ENCODE data around the gene PPP2R5A. TPM values are rescaled to one million over a fixed set of nuclear protein-coding genes. Genes with fewer than 3 reads are reported as not detected.

The PPP2R5A gene
- total RNA-seq, 4 donors from 2014 or later = 62.7 to 81.5 (median 70.1) TPM

DNA sequence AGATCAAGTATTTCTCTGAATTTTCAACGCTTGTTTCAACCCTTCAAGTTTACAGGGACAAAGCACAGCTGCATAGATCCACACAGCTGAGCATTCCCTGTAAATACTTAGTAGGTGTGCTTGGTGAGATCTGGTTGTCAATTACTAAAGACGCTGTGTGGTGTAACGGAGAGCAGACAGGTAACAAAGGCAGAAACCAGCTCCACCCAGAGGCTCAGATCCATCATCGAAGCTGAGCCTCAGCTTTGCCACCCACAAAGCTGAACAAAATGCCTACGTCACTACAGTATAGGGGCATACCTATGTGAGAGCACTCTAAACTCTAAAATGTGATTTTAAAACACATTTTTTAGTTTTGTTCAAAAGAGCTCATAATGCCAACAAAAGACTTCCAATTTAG, 90.8 kb downstream of the PPP2R5A start:
- whole genome bisulfite sequencing, 2 donors = 88% methylated on average over 5 of the region's 5 CpGs
- Histone ChIP-seq H3K4me3 (replicated peaks in 1 of 3) (no peak overlapping the region), H3K9me3 (no peaks in the 10 kb centered on the region), H3K27ac (no peak overlapping the region), H3K4me1 (no peaks in the 10 kb centered on the region), H3K36me3 (no peaks in the 10 kb centered on the region), H3K27me3 (no peaks in the 10 kb centered on the region)
- TF ChIP-seq, protein P1, sequence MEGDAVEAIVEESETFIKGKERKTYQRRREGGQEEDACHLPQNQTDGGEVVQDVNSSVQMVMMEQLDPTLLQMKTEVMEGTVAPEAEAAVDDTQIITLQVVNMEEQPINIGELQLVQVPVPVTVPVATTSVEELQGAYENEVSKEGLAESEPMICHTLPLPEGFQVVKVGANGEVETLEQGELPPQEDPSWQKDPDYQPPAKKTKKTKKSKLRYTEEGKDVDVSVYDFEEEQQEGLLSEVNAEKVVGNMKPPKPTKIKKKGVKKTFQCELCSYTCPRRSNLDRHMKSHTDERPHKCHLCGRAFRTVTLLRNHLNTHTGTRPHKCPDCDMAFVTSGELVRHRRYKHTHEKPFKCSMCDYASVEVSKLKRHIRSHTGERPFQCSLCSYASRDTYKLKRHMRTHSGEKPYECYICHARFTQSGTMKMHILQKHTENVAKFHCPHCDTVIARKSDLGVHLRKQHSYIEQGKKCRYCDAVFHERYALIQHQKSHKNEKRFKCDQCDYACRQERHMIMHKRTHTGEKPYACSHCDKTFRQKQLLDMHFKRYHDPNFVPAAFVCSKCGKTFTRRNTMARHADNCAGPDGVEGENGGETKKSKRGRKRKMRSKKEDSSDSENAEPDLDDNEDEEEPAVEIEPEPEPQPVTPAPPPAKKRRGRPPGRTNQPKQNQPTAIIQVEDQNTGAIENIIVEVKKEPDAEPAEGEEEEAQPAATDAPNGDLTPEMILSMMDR (IDR thresholded peaks at IDR 0.05) = no peak
- TF ChIP-seq POLR2A (IDR thresholded peaks at IDR 0.05) = no peak
- intact Hi-C loops (cut with DNase I) = loop anchor here (10.0 kb wide), 1 partner anchor 79 kb away; no protein-coding TSS in a partner anchor
- no peak for DNase-seq

GRCh38 chr1:212377644-212378043, 92.4 kb downstream of the PPP2R5A start:
- Histone ChIP-seq H3K36me3 (no peaks in the 10 kb centered on the region), H3K27ac (no peak overlapping the region), H3K4me3 (replicated peaks in 1 of 3) (no peak overlapping the region), H3K27me3 (no peaks in the 10 kb centered on the region), H3K4me1 (no peaks in the 10 kb centered on the region), H3K9me3 (no peaks in the 10 kb centered on the region)
- DNase-seq = no peak
- WGBS, 2 donors = 97 to 100% methylated on average over 2 to 3 of the region's 3 CpGs
- TF ChIP-seq, protein P1 (IDR thresholded peaks at IDR 0.05) = no peak
- no peak for TF ChIP-seq POLR2A (IDR thresholded peaks at IDR 0.05)
- intact Hi-C loops (cut with DNase I) = loop anchor here (10.0 kb wide), 1 partner anchor 77 kb away; no protein-coding TSS in a partner anchor

DNA sequence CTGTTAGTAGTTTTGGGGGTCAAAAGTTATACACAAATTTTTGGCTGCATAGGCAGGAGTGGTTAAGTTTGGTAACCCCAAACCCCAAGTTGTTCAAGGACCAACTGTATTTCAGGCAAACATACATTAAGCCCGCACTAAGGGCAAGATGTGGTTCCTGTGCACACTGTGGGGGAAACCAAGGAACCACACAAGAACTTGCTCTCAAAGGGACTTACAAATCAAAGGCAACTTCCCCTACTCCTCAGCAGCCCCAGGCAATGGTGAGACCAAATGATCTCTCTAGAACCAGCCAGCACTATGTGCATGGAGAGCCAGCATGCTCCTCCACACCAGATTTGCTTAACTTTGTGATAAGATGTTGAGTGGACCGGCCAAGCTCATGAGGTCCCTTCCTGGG, 94.2 kb downstream of the PPP2R5A start:
- intact Hi-C loops (cut with DNase I) = loop anchor here (10.0 kb wide), 1 partner anchor 75 kb away; no protein-coding TSS in a partner anchor
- Histone ChIP-seq H3K9me3 (no peaks in the 10 kb centered on the region), H3K27ac (no peak overlapping the region), H3K4me1 (no peaks in the 10 kb centered on the region), H3K4me3 (replicated peaks in 1 of 3) (no peak overlapping the region), H3K27me3 (no peaks in the 10 kb centered on the region), H3K36me3 (no peaks in the 10 kb centered on the region)
- WGBS, 2 donors = 86 to 96% methylated on average over 2 of the region's 2 CpGs
- DNase-seq = no peak
- TF ChIP-seq, protein P1 (IDR thresholded peaks at IDR 0.05) = no peak
- TF ChIP-seq POLR2A (IDR thresholded peaks at IDR 0.05) = no peak

DNA sequence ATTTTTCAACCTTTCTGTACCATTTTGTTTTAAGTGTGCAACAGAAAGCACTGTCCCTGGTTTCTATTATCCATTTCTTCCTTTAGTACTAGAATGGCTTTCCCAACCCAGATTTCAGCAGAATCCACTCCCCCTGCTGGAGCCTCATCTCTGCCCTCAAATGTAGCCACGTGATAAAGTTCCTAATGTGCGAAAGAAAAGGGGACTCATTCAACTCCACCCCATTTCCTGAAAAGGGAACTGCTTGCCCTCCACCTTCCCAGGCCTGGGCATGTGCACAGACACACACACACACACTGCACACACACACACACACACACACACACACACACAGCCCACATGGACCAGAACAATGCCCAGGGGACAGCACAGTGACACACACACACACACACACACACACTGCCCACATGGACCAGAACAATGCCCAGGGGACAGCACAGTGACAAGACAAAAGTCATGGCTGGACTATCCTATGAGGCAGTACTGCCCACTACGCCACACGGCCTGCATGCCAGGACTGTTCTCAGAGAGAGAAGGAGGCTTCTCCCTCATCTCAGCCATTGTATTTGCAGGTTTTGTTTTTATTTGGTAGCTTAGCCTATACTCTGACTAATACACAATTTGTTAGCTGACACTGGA, 96.3 kb downstream of the PPP2R5A start:
- no peak overlapping the region for H3K4me3 ChIP-seq (replicated peaks in 1 of 3)
- DNase-seq = no peak
- no peaks in the 10 kb centered on the region for H3K27me3 ChIP-seq
- H3K9me3 ChIP-seq = no peaks in the 10 kb centered on the region
- H3K4me1 ChIP-seq = no peaks in the 10 kb centered on the region
- TF ChIP-seq POLR2A (IDR thresholded peaks at IDR 0.05) = no peak
- TF ChIP-seq, protein P1 (IDR thresholded peaks at IDR 0.05) = no peak
- intact Hi-C loops (cut with DNase I) = no loop called here
- 78 to 86% methylated on average over 4 of the region's 4 CpGs for WGBS, 2 donors
- no peaks in the 10 kb centered on the region for H3K36me3 ChIP-seq
- H3K27ac ChIP-seq = no peak overlapping the region

DNA sequence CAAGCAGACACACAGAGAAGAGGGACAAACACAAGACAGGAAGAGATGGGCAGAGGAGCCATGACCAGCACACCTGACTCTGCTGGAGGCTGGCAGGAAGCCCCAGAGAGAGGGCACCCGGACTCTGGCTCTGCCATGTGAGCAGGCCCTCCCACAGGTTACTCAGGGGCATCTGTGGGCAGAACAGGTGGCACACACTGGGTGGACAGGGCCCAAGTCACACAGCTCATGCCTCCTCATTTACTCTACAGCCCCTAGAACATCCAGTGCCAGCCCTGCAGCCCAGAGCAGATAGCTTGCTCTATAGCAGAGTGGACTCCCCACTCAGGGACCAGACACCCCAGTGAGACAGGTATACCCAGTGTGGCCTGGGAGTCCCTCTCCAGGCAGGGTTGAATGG, 100.8 kb downstream of the PPP2R5A start:
- DNase-seq = no peak
- no peaks in the 10 kb centered on the region for H3K9me3 ChIP-seq
- H3K4me3 ChIP-seq (replicated peaks in 1 of 3) = no peak overlapping the region
- H3K27ac ChIP-seq = no peak overlapping the region
- TF ChIP-seq, protein P1 (IDR thresholded peaks at IDR 0.05) = no peak
- no peak for TF ChIP-seq POLR2A (IDR thresholded peaks at IDR 0.05)
- whole genome bisulfite sequencing, 2 donors = 78 to 83% methylated on average over 1 of the region's 1 CpG
- no peaks in the 10 kb centered on the region for H3K27me3 ChIP-seq
- no peaks in the 10 kb centered on the region for H3K4me1 ChIP-seq
- no peaks in the 10 kb centered on the region for H3K36me3 ChIP-seq
- intact Hi-C loops (cut with DNase I) = no loop called here
